LNCAP (cell line): ENCODE data around the gene C20orf96.

Source experiments
- TF ChIP-seq, protein P1 (sequence below): fragments of 450-650 bp; IDR thresholded peaks from 2 replicates; pipeline ENCODE4 v1.5.1; 2017; ENCODE audit warnings: mild to moderate bottlenecking

C20orf96 gene

GRCh38 chr20:327186-328026 is 36.9 kb upstream of the C20orf96 start:
- TF ChIP-seq, protein P1, sequence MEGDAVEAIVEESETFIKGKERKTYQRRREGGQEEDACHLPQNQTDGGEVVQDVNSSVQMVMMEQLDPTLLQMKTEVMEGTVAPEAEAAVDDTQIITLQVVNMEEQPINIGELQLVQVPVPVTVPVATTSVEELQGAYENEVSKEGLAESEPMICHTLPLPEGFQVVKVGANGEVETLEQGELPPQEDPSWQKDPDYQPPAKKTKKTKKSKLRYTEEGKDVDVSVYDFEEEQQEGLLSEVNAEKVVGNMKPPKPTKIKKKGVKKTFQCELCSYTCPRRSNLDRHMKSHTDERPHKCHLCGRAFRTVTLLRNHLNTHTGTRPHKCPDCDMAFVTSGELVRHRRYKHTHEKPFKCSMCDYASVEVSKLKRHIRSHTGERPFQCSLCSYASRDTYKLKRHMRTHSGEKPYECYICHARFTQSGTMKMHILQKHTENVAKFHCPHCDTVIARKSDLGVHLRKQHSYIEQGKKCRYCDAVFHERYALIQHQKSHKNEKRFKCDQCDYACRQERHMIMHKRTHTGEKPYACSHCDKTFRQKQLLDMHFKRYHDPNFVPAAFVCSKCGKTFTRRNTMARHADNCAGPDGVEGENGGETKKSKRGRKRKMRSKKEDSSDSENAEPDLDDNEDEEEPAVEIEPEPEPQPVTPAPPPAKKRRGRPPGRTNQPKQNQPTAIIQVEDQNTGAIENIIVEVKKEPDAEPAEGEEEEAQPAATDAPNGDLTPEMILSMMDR: no peak

DNA sequence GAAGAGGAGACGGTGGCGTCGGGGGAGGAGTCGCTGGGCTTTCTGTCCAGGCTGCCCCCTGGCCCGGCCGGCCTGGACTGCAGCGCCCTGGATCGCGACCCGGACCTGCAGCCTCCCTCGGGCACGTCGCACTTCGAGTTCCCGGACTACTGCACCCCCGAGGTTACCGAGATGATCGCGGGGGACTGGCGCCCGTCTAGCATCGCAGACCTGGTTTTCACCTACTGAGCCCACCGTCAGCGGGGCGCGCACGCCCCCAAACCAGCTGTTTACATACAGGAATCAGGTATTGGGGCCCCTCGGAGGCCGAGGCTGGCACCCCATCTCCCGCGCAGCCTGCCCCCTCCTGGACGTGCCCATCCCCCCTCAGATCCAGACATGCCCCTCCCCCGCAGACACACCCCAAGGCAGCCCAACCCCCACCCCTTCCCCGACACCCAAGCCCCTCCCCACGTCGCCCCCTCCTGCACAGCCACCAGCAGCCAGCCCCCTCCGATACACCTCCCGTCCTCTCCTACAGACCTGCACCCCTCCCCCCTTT is 36.2 kb upstream of the C20orf96 start:
- TF ChIP-seq, protein P1: no peak

DNA sequence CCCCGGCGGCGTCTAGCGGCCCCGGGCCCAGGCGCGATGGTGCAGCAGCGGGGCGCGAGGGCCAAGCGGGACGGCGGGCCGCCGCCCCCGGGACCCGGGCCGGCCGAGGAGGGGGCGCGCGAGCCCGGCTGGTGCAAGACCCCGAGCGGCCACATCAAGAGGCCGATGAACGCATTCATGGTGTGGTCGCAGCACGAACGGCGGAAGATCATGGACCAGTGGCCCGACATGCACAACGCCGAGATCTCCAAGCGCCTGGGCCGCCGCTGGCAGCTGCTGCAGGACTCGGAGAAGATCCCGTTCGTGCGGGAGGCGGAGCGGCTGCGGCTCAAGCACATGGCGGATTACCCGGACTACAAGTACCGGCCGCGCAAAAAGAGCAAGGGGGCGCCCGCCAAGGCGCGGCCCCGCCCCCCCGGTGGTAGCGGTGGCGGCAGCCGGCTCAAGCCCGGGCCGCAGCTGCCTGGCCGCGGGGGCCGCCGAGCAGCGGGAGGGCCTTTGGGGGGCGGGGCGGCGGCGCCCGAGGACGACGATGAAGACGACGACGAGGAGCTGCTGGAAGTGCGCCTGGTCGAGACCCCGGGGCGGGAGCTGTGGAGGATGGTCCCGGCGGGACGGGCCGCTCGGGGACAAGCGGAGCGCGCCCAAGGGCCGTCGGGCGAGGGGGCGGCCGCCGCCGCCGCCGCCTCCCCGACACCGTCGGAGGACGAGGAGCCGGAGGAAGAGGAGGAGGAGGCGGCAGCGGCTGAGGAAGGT is 35.5 kb upstream of the C20orf96 start:
- TF ChIP-seq, protein P1: no peak

GRCh38 chr20:325045-325888 is 34.7 kb upstream of the C20orf96 start, which contains the start of gene SOX12:
SOX12 (plus strand) TSS chr20:325552; CDS start chr20:325925, 373 bp downstream.
- TF ChIP-seq, protein P1: no peak

- TF ChIP-seq, protein P1: no peak
Measured at GRCh38 chr20:324177-325044, 33.9 kb upstream of the C20orf96 start.

DNA sequence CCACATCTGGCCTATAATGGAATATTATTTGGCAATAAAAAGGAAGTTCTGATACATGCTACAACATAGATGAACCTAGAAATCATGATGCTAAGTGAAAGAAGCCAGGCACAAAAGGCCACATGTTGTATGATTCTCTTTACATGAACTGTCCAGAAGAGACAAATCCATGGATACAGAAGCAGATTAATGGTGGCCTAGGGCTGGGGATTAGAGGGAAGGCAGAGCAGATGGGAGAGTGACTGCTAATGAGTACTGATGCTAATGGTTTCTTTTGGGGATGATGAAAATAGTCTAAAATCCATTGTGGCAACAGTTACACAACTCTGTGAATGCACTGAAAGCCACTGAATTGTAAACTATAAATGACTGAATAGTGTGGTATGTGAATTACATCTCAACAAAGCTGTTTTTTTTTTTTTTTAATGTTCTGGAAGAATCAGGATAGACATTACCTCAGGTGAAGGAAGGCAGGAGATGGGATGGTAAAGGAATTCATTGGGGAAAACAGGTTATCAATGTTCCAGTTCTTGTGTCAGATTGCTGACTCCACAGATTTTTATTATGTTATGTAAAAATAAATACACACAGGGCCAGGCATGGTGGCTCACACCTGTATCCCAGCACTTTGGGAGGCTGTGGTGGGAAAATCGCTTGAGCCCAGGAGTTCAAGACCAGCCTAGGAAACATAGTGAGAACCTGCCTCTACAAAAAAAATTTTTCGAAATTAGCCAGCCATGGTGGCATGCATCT is 25.9 kb upstream of the C20orf96 start:
- TF ChIP-seq, protein P1: no peak
